OCI-LY3 (cell line): Measurements from ENCODE around the gene ZNF487.

ENCODE experiments used
- EZH2phosphoT487 ChIP-seq: fragments of 200-600 bp; shearing (Covaris generic); IDR thresholded peaks from 2 replicates; pipeline ENCODE4 v1.6.1; 2018; ENCODE audit warnings: antibody characterized with exemption, mixed run types, low read depth
- TF ChIP-seq, protein P1 (sequence below): fragments of 200-600, 300-600 bp; sonication (generic); IDR thresholded peaks from 2 replicates; pipeline ENCODE4 v1.5.1; 2014; ENCODE audit warnings: antibody characterized with exemption, low read length, low read depth

DNA sequence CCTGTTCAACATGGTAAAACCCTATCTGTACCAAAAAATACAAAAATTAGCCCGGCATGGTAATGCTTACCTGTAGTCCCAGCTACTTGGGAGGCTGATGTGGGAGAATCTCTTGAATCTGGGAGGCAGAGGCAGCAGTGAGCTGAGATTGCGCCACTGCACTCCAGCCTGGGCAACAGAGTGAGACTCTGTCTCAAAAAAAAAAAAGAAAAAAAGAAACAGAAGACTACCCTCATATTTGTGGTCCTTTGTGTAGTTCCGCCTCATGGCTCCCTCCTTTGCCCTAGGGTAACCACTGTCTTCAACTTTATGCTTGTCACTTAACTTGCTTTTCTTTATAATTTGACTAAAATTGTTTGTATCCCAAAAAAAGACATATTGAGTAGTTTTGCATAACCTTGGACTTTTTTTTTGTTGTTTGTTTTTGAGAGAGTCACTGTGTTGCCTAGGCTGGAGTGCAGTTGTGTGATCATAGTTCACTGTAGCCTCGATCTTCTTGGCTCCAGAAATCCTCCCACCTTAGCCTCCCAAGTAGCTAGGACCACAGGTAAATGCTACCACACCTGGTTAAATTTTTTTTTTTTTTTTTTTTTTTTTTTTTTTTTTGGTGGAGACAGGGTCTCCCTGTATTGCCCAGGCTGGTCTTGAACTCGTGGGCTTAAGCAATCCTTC, 3.7 kb downstream of the ZNF487 start:
- TF ChIP-seq, protein P1, sequence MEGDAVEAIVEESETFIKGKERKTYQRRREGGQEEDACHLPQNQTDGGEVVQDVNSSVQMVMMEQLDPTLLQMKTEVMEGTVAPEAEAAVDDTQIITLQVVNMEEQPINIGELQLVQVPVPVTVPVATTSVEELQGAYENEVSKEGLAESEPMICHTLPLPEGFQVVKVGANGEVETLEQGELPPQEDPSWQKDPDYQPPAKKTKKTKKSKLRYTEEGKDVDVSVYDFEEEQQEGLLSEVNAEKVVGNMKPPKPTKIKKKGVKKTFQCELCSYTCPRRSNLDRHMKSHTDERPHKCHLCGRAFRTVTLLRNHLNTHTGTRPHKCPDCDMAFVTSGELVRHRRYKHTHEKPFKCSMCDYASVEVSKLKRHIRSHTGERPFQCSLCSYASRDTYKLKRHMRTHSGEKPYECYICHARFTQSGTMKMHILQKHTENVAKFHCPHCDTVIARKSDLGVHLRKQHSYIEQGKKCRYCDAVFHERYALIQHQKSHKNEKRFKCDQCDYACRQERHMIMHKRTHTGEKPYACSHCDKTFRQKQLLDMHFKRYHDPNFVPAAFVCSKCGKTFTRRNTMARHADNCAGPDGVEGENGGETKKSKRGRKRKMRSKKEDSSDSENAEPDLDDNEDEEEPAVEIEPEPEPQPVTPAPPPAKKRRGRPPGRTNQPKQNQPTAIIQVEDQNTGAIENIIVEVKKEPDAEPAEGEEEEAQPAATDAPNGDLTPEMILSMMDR = no peak
- no peak for TF ChIP-seq EZH2phosphoT487
